ENCODE data around the gene HIVEP3.

DNA sequence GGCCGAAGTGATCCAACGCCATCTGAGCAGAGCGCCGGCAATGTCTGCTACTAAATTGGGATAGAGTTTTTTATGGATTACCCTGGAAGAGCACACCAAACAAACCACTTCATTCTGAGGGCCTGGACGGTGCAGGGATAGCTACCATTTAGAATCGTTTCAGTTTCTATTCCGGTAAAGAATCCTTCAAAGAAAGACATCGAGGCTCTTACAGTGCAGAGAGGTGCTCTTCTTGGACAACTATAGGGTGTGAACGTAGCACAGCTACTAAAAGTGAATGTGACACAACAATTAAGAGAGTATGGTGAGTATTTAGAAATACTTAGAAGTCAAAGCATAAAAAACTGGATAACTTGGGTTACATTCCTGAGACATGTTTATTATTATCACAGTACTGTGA lies 16.1 kb downstream of the HIVEP3 start:
- TF ChIP-seq, protein P1, sequence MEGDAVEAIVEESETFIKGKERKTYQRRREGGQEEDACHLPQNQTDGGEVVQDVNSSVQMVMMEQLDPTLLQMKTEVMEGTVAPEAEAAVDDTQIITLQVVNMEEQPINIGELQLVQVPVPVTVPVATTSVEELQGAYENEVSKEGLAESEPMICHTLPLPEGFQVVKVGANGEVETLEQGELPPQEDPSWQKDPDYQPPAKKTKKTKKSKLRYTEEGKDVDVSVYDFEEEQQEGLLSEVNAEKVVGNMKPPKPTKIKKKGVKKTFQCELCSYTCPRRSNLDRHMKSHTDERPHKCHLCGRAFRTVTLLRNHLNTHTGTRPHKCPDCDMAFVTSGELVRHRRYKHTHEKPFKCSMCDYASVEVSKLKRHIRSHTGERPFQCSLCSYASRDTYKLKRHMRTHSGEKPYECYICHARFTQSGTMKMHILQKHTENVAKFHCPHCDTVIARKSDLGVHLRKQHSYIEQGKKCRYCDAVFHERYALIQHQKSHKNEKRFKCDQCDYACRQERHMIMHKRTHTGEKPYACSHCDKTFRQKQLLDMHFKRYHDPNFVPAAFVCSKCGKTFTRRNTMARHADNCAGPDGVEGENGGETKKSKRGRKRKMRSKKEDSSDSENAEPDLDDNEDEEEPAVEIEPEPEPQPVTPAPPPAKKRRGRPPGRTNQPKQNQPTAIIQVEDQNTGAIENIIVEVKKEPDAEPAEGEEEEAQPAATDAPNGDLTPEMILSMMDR (tag by site-specific recombination; IDR thresholded peaks at IDR 0.05): no peak
- TF ChIP-seq ZNF785 (tag by site-specific recombination; IDR thresholded peaks at IDR 0.05): no peak
- no peak for TF ChIP-seq ZNF112 (tag by site-specific recombination; IDR thresholded peaks at IDR 0.05)
- TF ChIP-seq ZNF155 (tag by site-specific recombination; IDR thresholded peaks at IDR 0.05): no peak
- TF ChIP-seq SP7 (tag by site-specific recombination; IDR thresholded peaks at IDR 0.05): no peak
- no peak for TF ChIP-seq ZNF549 (tag by site-specific recombination; IDR thresholded peaks at IDR 0.05)
- no peak for TF ChIP-seq ZNF133 (tag by site-specific recombination; IDR thresholded peaks at IDR 0.05)
- TF ChIP-seq ZNF623 (tag by site-specific recombination; IDR thresholded peaks at IDR 0.05): no peak
- no peak for TF ChIP-seq ZNF585B (tag by site-specific recombination; IDR thresholded peaks at IDR 0.05)
- TF ChIP-seq, protein P2, sequence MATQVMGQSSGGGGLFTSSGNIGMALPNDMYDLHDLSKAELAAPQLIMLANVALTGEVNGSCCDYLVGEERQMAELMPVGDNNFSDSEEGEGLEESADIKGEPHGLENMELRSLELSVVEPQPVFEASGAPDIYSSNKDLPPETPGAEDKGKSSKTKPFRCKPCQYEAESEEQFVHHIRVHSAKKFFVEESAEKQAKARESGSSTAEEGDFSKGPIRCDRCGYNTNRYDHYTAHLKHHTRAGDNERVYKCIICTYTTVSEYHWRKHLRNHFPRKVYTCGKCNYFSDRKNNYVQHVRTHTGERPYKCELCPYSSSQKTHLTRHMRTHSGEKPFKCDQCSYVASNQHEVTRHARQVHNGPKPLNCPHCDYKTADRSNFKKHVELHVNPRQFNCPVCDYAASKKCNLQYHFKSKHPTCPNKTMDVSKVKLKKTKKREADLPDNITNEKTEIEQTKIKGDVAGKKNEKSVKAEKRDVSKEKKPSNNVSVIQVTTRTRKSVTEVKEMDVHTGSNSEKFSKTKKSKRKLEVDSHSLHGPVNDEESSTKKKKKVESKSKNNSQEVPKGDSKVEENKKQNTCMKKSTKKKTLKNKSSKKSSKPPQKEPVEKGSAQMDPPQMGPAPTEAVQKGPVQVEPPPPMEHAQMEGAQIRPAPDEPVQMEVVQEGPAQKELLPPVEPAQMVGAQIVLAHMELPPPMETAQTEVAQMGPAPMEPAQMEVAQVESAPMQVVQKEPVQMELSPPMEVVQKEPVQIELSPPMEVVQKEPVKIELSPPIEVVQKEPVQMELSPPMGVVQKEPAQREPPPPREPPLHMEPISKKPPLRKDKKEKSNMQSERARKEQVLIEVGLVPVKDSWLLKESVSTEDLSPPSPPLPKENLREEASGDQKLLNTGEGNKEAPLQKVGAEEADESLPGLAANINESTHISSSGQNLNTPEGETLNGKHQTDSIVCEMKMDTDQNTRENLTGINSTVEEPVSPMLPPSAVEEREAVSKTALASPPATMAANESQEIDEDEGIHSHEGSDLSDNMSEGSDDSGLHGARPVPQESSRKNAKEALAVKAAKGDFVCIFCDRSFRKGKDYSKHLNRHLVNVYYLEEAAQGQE (tag by site-specific recombination; IDR thresholded peaks at IDR 0.05): no peak

All from HEK293 (cell line).